ENCODE data around the gene HDAC9. TPM values are rescaled to one million over a fixed set of nuclear protein-coding genes. Genes with fewer than 3 reads are reported as not detected.

The HDAC9 gene
- total and polyA plus RNA-seq, 11 donors, result 4.8 to 62.9 (median 30.6) TPM

DNA sequence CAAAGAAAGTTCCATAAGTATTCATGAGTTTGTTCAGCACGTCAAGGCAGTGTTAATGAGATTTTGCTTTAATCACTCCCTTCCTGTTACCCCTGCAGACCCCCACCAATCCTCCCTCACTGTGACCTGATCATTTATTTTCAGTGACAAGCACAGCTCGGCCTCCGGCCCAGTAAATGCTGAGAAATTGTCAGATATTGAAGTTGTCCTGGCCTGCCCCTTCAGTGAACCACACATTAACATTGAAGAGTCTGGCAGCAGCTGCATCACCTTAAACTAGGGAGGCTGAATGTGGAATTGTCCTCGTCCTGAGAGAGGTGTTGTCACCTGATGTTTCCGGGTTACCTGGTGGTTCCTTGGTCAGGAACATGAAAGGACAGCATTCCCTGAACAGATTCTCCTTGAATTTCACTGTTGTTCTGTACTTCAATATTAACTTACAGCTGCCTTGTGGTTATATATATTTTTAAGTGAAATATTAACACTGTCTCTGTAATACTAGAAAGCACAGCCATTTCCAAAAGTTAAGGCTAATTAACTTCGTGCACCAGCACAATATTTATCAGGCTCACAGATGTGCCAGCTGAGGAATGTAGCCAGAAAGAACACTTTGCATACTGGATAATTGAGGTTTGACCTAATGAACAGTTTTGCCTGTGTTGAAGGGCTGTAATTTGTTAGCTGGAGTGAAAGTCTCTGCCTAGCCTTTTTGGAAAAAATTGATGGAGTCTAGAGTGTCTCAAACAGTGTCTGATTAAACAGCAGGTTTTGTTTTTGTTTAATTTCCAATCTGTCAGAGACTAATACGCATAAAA lies 265.3 kb downstream of the HDAC9 start:
- TF ChIP-seq POLR2A (IDR thresholded peaks at IDR 0.05), result no peak
- TF ChIP-seq, protein P1, sequence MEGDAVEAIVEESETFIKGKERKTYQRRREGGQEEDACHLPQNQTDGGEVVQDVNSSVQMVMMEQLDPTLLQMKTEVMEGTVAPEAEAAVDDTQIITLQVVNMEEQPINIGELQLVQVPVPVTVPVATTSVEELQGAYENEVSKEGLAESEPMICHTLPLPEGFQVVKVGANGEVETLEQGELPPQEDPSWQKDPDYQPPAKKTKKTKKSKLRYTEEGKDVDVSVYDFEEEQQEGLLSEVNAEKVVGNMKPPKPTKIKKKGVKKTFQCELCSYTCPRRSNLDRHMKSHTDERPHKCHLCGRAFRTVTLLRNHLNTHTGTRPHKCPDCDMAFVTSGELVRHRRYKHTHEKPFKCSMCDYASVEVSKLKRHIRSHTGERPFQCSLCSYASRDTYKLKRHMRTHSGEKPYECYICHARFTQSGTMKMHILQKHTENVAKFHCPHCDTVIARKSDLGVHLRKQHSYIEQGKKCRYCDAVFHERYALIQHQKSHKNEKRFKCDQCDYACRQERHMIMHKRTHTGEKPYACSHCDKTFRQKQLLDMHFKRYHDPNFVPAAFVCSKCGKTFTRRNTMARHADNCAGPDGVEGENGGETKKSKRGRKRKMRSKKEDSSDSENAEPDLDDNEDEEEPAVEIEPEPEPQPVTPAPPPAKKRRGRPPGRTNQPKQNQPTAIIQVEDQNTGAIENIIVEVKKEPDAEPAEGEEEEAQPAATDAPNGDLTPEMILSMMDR (IDR thresholded peaks at IDR 0.05), result no peak
- H3K9me3 ChIP-seq, result no peaks in the 10 kb centered on the region
- intact Hi-C loops (cut with DNase I), result no loop called here
- whole genome bisulfite sequencing, 4 donors, result 72 to 85% (median 79%) methylated on average over 7 of the region's 7 CpGs
- H3K27me3 ChIP-seq, result no peaks in the 10 kb centered on the region
- DNase-seq (no peak), ATAC-seq (no peak)
- no peaks in the 10 kb centered on the region for H3K36me3 ChIP-seq
- H3K4me1 ChIP-seq, result peaks cover 0 to 2% (median 0%) of the 10 kb centered on the region in 12 donors
- no peak overlapping the region for H3K27ac ChIP-seq
- H3K4me3 ChIP-seq, result no peak overlapping the region

GRCh38 chr7:18762189-18762588 lies 266.6 kb downstream of the HDAC9 start:
- ATAC-seq, result peak in 3 of 4 donors; percentile 39 to 66 (median 51)
- H3K9me3 ChIP-seq, result no peaks in the 10 kb centered on the region
- no peak for DNase-seq
- H3K27ac ChIP-seq, result no peak overlapping the region
- intact Hi-C loops (cut with DNase I), result no loop called here
- TF ChIP-seq POLR2A (IDR thresholded peaks at IDR 0.05), result no peak
- TF ChIP-seq, protein P1 (IDR thresholded peaks at IDR 0.05), result no peak
- no peak overlapping the region for H3K4me3 ChIP-seq
- 39 to 55% (median 50%) methylated on average over 3 of the region's 3 CpGs for WGBS, 4 donors
- H3K27me3 ChIP-seq, result no peaks in the 10 kb centered on the region
- H3K36me3 ChIP-seq, result no peaks in the 10 kb centered on the region
- H3K4me1 ChIP-seq, result peaks cover 0 to 2% (median 0%) of the 10 kb centered on the region in 12 donors

DNA sequence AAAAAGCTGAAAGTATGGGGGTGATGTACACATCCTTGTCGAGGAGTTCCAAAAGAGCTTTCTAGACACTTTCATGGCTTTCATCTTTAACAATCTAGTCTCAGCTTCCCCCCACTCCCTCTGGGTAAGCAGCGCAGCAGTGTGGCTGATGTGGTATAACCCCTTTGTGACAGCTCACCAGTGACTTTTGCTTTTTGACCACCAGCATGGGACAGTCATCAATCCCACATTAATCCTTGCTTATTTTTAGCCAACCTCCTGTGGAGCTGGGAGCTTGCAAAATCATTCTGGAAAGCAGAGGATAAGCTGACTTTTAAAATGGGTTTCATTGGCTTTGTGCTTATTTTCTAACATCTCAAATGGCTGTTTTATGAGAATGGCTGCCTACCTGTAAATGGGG lies 272.7 kb downstream of the HDAC9 start:
- ATAC-seq (no peak), DNase-seq (no peak)
- H3K36me3 ChIP-seq, result no peaks in the 10 kb centered on the region
- H3K9me3 ChIP-seq, result no peaks in the 10 kb centered on the region
- no peaks in the 10 kb centered on the region for H3K4me1 ChIP-seq
- H3K4me3 ChIP-seq, result no peak overlapping the region
- H3K27me3 ChIP-seq, result no peaks in the 10 kb centered on the region
- TF ChIP-seq, protein P1 (IDR thresholded peaks at IDR 0.05), result no peak
- TF ChIP-seq POLR2A (IDR thresholded peaks at IDR 0.05), result no peak
- 90 to 96% (median 93%) methylated on average over 2 of the region's 2 CpGs for WGBS, 4 donors
- no peak overlapping the region for H3K27ac ChIP-seq
- intact Hi-C loops (cut with DNase I), result no loop called here

DNA sequence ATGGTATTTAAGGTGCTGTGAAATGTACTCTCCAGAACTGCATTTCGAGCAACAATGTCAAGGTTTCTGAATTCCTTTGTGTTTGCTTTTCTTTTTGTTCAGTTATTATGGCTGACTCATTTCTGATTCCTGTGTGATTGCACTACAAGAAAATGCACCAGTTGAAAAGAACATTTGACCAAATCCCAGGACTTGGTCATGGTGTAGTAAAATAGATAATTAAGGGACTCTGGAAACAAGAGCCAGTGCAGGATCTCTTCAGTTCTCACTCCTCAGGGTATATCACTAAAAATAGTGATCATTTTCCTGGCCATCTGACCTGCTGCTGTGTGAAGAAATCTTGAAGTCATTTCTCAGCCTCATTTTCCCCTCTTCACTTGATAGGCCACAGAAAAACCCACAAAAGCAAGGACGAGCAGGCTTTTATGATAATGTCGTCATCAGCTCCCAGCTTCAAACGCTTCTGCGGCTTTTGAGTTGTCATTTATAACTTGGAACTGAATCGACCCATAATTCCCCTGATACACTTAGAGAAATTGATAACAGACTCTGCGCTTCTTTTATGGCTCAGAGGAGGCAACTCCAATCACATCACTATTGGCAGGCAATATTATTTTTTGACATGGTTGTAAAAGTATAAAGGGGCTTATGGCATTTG lies 274.7 kb downstream of the HDAC9 start:
- intact Hi-C loops (cut with DNase I), result no loop called here
- no peak for DNase-seq

More for the DNA sequence above, 274.7 kb downstream of the HDAC9 start:
- Histone ChIP-seq H3K9me3 (no peaks in the 10 kb centered on the region), H3K27me3 (no peaks in the 10 kb centered on the region), H3K27ac (no peak overlapping the region), H3K4me3 (no peak overlapping the region), H3K4me1 (no peaks in the 10 kb centered on the region), H3K36me3 (no peaks in the 10 kb centered on the region)
- ATAC-seq, result no peak
- WGBS, 4 donors, result 61 to 76% (median 72%) methylated on average over 7 of the region's 7 CpGs
- TF ChIP-seq, protein P1 (IDR thresholded peaks at IDR 0.05), result no peak
- TF ChIP-seq POLR2A (IDR thresholded peaks at IDR 0.05), result no peak
